PC-3 (cell line): Measurements from ENCODE around the gene DNAJB6. TPM values are rescaled to one million over a fixed set of nuclear protein-coding genes. Genes with fewer than 3 reads are reported as not detected.
A peak's percentile ranks its signal among the peaks of the same experiment; 100 is the strongest.

ENCODE experiments used
- ATAC-seq: fragments of 200-7000 bp; cut with Tn5 transposase; 2 replicates; pipeline ENCODE4 v1.9.1; 2020; ENCODE audit warnings: mild to moderate bottlenecking, moderate library complexity
- BruUV-seq: library from RNA; stranded (reverse); fragments of 400-500 nt; replicated peaks from 2 replicates; lab custom pipeline; 2021; lab: Mats Ljungman, UMichigan
- CTCF ChIA-PET: fragments of 300-600 bp; sonication (Branson Sonifier 250); formaldehyde crosslinking; loops from one replicate; lab custom pipeline; 2022; ENCODE audit warnings: antibody characterized with exemption; lab: Charles Lee
- POLR2A ChIA-PET: fragments of 300-600 bp; sonication (Branson Sonifier 250); formaldehyde crosslinking; loops from one replicate; lab custom pipeline; 2022; ENCODE audit warnings: antibody characterized with exemption; ENCODE audit not compliant: unreplicated experiment; lab: Charles Lee
- DNase-seq: peaks from one replicate; pipeline ENCODE4 v3.0.0-alpha.2; 2015
- H2AFZ ChIP-seq: fragments of 300-600 bp; sonication (generic); 2 replicates; pipeline ENCODE4 v1.6.0; 2016; ENCODE audit warnings: antibody characterized with exemption, low read length
- H3F3A ChIP-seq: fragments of 300-600 bp; sonication (generic); one replicate; pipeline ENCODE4 v1.6.0; 2017; ENCODE audit warnings: antibody characterized with exemption, low read length, control low read depth, mild to moderate bottlenecking; ENCODE audit not compliant: unreplicated experiment
- H3K27ac ChIP-seq: fragments of 300-600 bp; sonication (generic); 2 replicates; pipeline ENCODE4 v1.5.1; 2016; ENCODE audit warnings: mild to moderate bottlenecking, low read length
- H3K27me3 ChIP-seq: fragments of 300-600 bp; sonication (generic); 2 replicates; pipeline ENCODE4 v1.6.1; 2016; ENCODE audit warnings: low read length, mixed read lengths
- H3K36me3 ChIP-seq: fragments of 300-600 bp; sonication (generic); 2 replicates; pipeline ENCODE4 v1.6.1; 2016; ENCODE audit warnings: low read depth, mixed run types, low read length, mixed read lengths
- H3K4me1 ChIP-seq: fragments of 300-600 bp; sonication (generic); 2 replicates; pipeline ENCODE4 v1.5.1; 2016; ENCODE audit warnings: low read length; ENCODE audit not compliant: insufficient read depth
- H3K4me2 ChIP-seq: fragments of 300-600 bp; sonication (generic); 2 replicates; pipeline ENCODE4 v1.6.0; 2016; ENCODE audit warnings: low read length
- H3K4me3 ChIP-seq: fragments of 300-600 bp; sonication (generic); 2 replicates; pipeline ENCODE4 v1.5.1; 2016; ENCODE audit warnings: mild to moderate bottlenecking, low read length, mixed read lengths
- H3K79me2 ChIP-seq: fragments of 300-600 bp; sonication (generic); 2 replicates; pipeline ENCODE4 v1.6.1; 2017; ENCODE audit warnings: low read length, mixed read lengths
- H3K9ac ChIP-seq: fragments of 300-600 bp; sonication (generic); 2 replicates; pipeline ENCODE4 v1.6.0; 2016; ENCODE audit warnings: mild to moderate bottlenecking, low read length
- H3K9me2 ChIP-seq: fragments of 300-600 bp; sonication (generic); replicated peaks from 2 replicates; pipeline ENCODE4 v1.6.1; 2016; ENCODE audit warnings: mixed run types, low read length, mixed read lengths
- H3K9me3 ChIP-seq: fragments of 300-600 bp; sonication (generic); 2 replicates; pipeline ENCODE4 v1.6.1; 2016; ENCODE audit warnings: low read length, mixed read lengths
- H4K20me1 ChIP-seq: fragments of 300-600 bp; sonication (generic); 2 replicates; pipeline ENCODE4 v1.6.1; 2016; ENCODE audit warnings: low read length, mixed read lengths
- CTCF ChIP-seq: fragments of 300-600 bp; sonication (generic); conservative IDR thresholded peaks from 2 replicates; pipeline ENCODE4 v1.5.1; 2017; ENCODE audit warnings: antibody characterized with exemption, low read depth, mild to moderate bottlenecking, low read length
- EZH2 ChIP-seq: fragments of 300-600 bp; sonication (generic); IDR thresholded peaks from one replicate; pipeline ENCODE4 v1.6.1; 2017; ENCODE audit warnings: antibody characterized with exemption, mild to moderate bottlenecking, low read length; ENCODE audit not compliant: unreplicated experiment
- EZH2phosphoT487 ChIP-seq: fragments of 300-600 bp; sonication (generic); IDR thresholded peaks from 2 replicates; pipeline ENCODE4 v1.6.1; 2018; ENCODE audit warnings: mild to moderate bottlenecking, antibody characterized with exemption, low read length, borderline replicate concordance
- intact Hi-C: fragments of 100-400 bp; cut with micrococcal nuclease; formaldehyde crosslinking; loops from 2 replicates; pipeline ENCODE4 v1.9.0; 2023
- total RNA-seq: library from RNA; depleted of rRNA; stranded (reverse); fragments of >200 nt; gene quantifications from 2 replicates; pipeline ENCODE4 v1.2.3, GENCODE V29; 2014

The DNAJB6 gene
- total RNA-seq, 1 experiment from 2014 or later = 151 TPM

GRCh38 chr7:157405914-157406810, 69.4 kb downstream of the DNAJB6 start:
- peaks cover 6% of the 10 kb centered on the region; the same call in 1 of the 2 replicates for H3K36me3 ChIP-seq
- no peaks in the 10 kb centered on the region for H3K27me3 ChIP-seq
- no peaks in the 10 kb centered on the region for H3F3A ChIP-seq
- peaks cover 40% of the 10 kb centered on the region for H3K4me1 ChIP-seq
- no peak for ATAC-seq
- ChIA-PET CTCF (no interaction called here), POLR2A (no interaction called here)
- no peak overlapping the region for H2AFZ ChIP-seq
- BruUV-seq = no TSS peak
- H4K20me1 ChIP-seq = no peaks in the 10 kb centered on the region
- DNase-seq = no peak
- intact Hi-C loops = no loop called here
- H3K9ac ChIP-seq = peak overlapping the region; percentile 91
- peaks cover 13% of the 10 kb centered on the region for H3K79me2 ChIP-seq
- H3K4me2 ChIP-seq = peak overlapping the region; percentile 42
- H3K4me3 ChIP-seq = no peak overlapping the region
- H3K27ac ChIP-seq = peak overlapping the region; percentile 97
- no peak for TF ChIP-seq EZH2
- 0 out of 2 replicates have a peak, but pooled peaks have one; percentile 27 for TF ChIP-seq CTCF
- H3K9me2 ChIP-seq = no peaks in the 10 kb centered on the region
- H3K9me3 ChIP-seq = no peaks in the 10 kb centered on the region

- intact Hi-C loops = no loop called here
- Histone ChIP-seq H3K9me3 (no peaks in the 10 kb centered on the region), H2AFZ (no peak overlapping the region), H3K9me2 (no peaks in the 10 kb centered on the region), H4K20me1 (no peaks in the 10 kb centered on the region), H3K79me2 (peaks cover 13% of the 10 kb centered on the region), H3K27ac (no peak overlapping the region), H3F3A (no peaks in the 10 kb centered on the region), H3K4me2 (no peak overlapping the region), H3K4me1 (peaks cover 46% of the 10 kb centered on the region), H3K27me3 (no peaks in the 10 kb centered on the region), H3K4me3 (no peak overlapping the region), H3K9ac (no peak overlapping the region), H3K36me3 (peaks cover 6% of the 10 kb centered on the region; the same call in 1 of the 2 replicates)
- ChIA-PET POLR2A (no interaction called here), CTCF (no interaction called here)
- DNase-seq (no peak), ATAC-seq (no peak)
- TF ChIP-seq EZH2 (no peak), EZH2phosphoT487 (no peak), CTCF (no peak)
- BruUV-seq = no TSS peak
Observed at GRCh38 chr7:157406971-157407370, 70.2 kb downstream of the DNAJB6 start.
